Activated CD8-positive, alpha-beta memory T cell treated with anti-CD3 and anti-CD28 coated beads for 36 hours (primary cell): ENCODE measurements around the gene DTNBP1. TPM values are rescaled to one million over a fixed set of nuclear protein-coding genes. Genes with fewer than 3 reads are reported as not detected.

Experiments
- CTCF ChIA-PET: fragments of 350-600 bp; sonication (Branson Sonifier 250); formaldehyde crosslinking; loops from one replicate; lab custom pipeline; 2021; ENCODE audit warnings: antibody characterized with exemption; lab: Charles Lee
- POLR2A ChIA-PET: fragments of 350-600 bp; sonication (Branson Sonifier 250); formaldehyde crosslinking; loops from one replicate; lab custom pipeline; 2021; ENCODE audit warnings: antibody characterized with exemption; lab: Charles Lee
- total RNA-seq, 2 experiments: library from RNA; stranded (reverse); gene quantifications; one replicate each; pipeline ENCODE4 v1.2.3, GENCODE V29; 2021

DTNBP1 gene
- total RNA-seq, 2 experiments from 2014 or later = 15.9 to 17.1 TPM

DNA sequence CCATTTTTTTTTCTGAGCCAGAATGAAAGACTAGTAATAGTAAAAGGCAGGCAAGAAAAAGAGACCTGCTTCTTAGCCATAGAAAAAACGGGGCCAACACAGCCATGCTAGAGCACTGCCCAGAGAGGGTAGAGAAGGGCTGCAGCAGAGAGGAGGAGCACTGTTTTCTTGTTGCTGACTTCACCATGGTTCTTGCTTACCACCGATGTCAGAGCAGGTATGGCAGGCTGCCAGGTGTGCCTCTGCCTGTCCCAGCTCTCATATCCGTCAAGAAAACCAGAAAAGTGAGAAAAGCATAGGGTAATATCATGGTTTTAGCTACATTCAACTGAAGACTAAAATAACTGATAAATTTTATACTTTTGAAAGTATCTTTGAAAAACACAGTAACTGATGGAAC, 60.7 kb downstream of the DTNBP1 start:
- CTCF ChIA-PET = no interaction called here
- POLR2A ChIA-PET = no interaction called here

DNA sequence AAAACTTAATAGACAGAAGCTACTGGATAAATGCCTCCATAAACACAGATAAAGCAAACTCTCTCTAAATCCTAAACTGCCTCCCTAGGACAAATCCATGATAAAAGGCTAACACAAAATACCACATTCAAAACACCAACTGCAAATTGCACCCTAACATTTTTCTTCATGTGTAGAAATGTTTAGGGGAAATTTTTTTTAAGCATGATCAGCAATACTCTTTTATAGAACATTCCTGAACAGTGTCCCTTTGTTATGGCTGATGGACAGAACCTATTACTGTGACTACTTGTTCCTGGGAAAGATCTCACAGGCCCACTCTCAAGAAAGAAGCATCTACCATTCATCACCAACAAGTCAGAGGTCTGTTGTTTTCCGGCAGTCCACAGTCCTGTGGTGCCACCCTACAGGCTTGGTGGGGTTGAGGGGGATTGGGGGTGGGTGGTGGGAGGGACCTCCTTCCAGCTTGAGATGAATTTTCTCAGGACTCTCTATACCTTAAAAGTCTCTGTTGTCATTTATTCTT, 64.5 kb downstream of the DTNBP1 start:
- CTCF ChIA-PET = no interaction called here

DNA sequence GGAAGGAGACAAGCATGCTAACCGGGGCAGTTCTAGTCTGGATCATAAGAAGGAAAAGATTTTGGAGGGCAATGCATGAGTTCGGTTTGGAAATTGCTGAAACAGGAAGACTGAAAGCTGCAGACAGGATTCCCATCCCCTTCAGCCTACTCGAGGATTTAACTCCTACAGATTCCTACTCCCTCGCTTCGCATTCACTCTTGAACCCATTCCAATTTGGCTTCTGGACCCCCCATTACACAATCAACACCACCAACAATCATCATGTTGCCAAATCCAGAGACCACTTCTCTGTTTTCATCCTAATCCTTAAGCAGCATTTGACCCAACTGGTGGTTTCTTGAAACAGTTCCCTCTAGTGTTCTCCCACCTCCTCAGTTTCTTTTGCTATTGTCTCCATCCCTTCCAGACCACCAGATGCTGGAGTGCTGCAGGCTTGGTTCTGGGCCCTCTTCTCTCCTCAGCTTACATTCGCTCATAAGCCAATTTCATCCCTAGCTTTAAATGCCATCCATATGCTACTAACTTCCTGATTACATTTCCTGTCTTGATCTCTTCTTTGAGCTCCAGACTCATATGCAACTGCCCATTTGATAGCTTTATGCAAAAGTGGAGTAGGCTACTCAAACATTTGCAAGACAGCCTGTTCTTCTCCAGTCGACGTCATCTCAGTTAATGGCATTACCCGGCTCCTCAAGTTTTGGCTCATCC, 66.5 kb downstream of the DTNBP1 start:
- ChIA-PET CTCF (no interaction called here), POLR2A (no interaction called here)

More for the DNA sequence above, 64.5 kb downstream of the DTNBP1 start:
- POLR2A ChIA-PET = no interaction called here

DNA sequence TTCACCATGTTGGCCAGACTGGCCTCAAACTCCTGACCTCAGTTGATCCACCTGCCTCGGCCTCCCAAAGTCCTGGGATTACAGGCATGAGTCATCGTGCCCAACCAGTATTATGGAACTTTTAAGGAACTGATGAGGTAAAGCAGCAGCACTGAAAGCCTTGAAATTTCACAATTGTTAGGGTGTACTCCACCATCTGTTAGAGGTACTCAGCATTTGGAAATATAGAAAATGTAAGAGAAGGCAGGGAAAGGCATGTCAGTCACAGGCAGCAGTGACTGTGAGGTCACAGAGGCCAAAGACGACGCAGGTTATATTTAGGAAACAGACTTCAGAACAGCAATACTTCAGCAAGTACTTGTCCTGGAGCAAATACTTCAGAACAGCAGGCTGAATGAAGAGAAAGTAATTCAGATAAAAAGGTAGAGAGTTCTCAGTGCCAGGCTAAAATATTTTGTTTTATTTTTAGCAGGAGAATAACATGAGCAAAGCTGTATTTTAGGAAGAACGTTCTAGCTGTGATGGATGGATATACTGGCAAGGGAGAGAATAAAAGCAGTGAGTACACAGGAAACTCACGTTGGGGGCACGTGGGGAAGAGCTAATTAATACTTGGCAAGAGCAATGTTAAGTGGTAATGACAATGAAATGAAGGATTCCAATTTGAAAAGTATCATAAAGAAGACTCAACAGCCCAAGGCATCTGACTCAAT, 67.2 kb downstream of the DTNBP1 start:
- POLR2A ChIA-PET = no interaction called here
- CTCF ChIA-PET = no interaction called here

GRCh38 chr6:15594512-15595259, 68.1 kb downstream of the DTNBP1 start:
- ChIA-PET CTCF (no interaction called here), POLR2A (no interaction called here)

- ChIA-PET POLR2A (no interaction called here), CTCF (no interaction called here)
These were observed 69.0 kb downstream of the DTNBP1 start for GRCh38 chr6:15593798-15594197.

- ChIA-PET CTCF (no interaction called here), POLR2A (no interaction called here)
These were observed 70.2 kb downstream of the DTNBP1 start for GRCh38 chr6:15592610-15593009.

- CTCF ChIA-PET = no interaction called here
These were observed 73.7 kb downstream of the DTNBP1 start for GRCh38 chr6:15588971-15589634.

GRCh38 chr6:15586503-15586902, 76.3 kb downstream of the DTNBP1 start:
- ChIA-PET CTCF (no interaction called here), POLR2A (no interaction called here)

More at GRCh38 chr6:15588971-15589634, 73.7 kb downstream of the DTNBP1 start:
- POLR2A ChIA-PET = no interaction called here

- CTCF ChIA-PET = no interaction called here
- POLR2A ChIA-PET = no interaction called here
These were observed 77.0 kb downstream of the DTNBP1 start for GRCh38 chr6:15585760-15586214.

GRCh38 chr6:15582499-15582898, 80.3 kb downstream of the DTNBP1 start:
- CTCF ChIA-PET = no interaction called here
- POLR2A ChIA-PET = no interaction called here

DNA sequence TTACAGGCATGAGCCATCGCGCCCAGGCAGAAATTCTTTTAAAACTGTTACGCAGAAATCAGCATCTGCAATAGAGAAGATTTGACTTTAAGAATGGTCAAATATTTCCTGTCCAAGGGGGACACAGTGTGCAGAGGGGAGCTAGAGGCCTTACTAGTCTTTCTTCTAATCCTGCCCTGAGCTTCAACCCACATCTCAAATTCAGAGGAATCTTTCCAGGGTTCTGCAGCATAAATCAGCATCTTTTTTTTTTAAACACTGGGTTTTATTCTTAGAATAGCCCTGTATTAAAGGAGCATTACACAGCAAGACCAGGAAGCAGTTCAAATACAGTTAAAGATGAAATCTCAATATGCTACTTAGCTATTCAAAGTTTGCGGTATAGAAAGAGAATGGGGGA, 81.1 kb downstream of the DTNBP1 start:
- POLR2A ChIA-PET = interaction anchor here (0.7 kb wide), 1 partner anchor 671 kb away, joined by 10 read pairs; no protein-coding TSS in a partner anchor
- CTCF ChIA-PET = interaction anchor here (0.6 kb wide), 1 partner anchor 1349 kb away, joined by 3 read pairs; no protein-coding TSS in a partner anchor

GRCh38 chr6:15580326-15580725, 82.5 kb downstream of the DTNBP1 start:
- POLR2A ChIA-PET = no interaction called here
- CTCF ChIA-PET = no interaction called here

- ChIA-PET POLR2A (no interaction called here), CTCF (no interaction called here)
These were observed 84.0 kb downstream of the DTNBP1 start for GRCh38 chr6:15578716-15579391.

DNA sequence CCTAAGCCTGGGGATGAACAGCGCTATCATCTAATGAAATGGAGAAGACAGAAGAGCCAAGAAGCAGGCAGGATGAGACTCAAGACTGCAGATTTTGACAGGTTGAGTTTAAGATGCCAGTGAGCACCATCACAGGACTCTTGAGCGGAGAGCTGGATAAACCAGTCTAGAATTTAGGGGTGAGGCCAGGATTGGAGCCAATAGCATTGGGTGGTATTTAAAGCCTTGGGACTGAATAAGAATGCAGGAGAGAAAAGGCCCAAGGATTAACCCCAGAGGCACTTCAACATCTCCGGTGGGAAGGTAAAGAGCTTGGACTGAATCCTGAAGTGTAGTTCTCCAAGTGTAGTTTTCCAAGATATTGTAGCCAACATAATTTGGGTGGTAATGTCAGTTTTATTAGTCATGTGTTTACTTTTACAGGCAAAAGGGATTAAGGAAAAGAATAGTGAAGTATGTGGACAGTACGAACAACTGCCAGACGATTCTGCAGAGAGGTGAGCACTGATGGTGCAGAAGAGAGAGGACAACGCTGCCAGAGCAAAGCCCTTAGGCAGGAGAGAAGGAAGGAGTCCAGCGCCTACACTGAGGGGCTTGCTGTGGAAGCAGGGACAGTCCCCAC, 85.2 kb downstream of the DTNBP1 start:
- ChIA-PET CTCF (no interaction called here), POLR2A (no interaction called here)

DNA sequence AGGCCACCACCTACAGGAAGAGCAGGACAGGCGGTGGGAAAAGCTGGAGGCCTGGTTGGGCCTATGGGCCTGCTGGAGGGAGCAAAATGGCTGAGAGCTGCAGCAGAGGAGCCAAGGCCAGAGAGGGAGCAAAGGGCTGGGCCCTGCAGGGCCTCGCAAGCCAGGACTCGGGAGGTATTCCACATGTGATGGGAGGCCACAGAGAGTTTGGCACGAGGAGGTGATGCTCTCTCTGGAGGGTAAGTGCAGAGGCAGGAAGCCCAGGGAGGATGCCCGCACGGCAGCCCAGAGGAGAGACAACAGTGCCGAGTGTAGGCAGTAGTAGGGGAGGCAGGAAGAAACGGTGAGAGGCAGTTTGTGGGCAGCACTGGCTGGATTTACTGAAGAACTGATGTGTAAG, 85.7 kb downstream of the DTNBP1 start:
- POLR2A ChIA-PET = no interaction called here

GRCh38 chr6:15575357-15576033, 87.3 kb downstream of the DTNBP1 start:
- POLR2A ChIA-PET = no interaction called here
- CTCF ChIA-PET = no interaction called here

More for the DNA sequence above, 85.7 kb downstream of the DTNBP1 start:
- CTCF ChIA-PET = no interaction called here

DNA sequence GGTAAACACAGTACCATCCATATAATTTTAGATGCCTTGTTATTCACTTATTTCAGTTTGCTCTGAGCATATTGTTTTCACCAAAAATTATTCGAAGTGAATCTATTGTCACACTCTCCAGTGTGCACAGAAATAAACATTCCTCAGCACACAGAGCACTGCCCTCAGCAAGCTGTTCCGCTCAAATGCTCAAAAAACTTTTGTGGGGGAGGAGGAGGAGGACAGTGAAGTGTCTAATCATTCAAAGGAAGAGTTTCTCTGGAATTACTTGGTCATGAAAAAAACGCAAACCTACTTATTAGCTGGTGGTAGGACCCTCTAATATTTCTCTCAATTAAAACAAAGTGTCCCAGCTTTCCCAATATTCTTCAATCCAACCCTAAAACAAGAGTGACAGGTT, 88.3 kb downstream of the DTNBP1 start:
- CTCF ChIA-PET = no interaction called here
- POLR2A ChIA-PET = no interaction called here
